KMS-11 (cell line): Measurements from ENCODE around the gene KRTAP12-4.
"Not testable (repeated sequence)": the region's sequence is repeated elsewhere in the genome, so short reads cannot be mapped to it uniquely, and the experiment has no call there.

ENCODE experiments used
- H2AFZ ChIP-seq: fragments of 200-600 bp; sonication (generic); 2 replicates; pipeline ENCODE4 v1.6.1; 2016; ENCODE audit warnings: antibody characterized with exemption, mixed run types, low read depth
- H3K27ac ChIP-seq: fragments of 200-600 bp; sonication (generic); 2 replicates; pipeline ENCODE4 v1.6.1; 2016; ENCODE audit warnings: mild to moderate bottlenecking, mixed run types
- H3K27me3 ChIP-seq: fragments of 200-600 bp; sonication (generic); 2 replicates; pipeline ENCODE4 v1.6.1; 2017; ENCODE audit warnings: mild to moderate bottlenecking, low read depth, mixed run types, moderate library complexity; ENCODE audit not compliant: insufficient read depth
- H3K36me3 ChIP-seq: fragments of 200-600 bp; sonication (generic); 2 replicates; pipeline ENCODE4 v1.6.1; 2017; ENCODE audit warnings: mild to moderate bottlenecking, mixed run types; ENCODE audit not compliant: insufficient read depth
- H3K4me1 ChIP-seq: fragments of 200-600 bp; sonication (generic); 2 replicates; pipeline ENCODE4 v1.6.1; 2016; ENCODE audit warnings: mild to moderate bottlenecking, low read depth, mixed run types; ENCODE audit not compliant: poor library complexity, severe bottlenecking
- H3K4me2 ChIP-seq: fragments of 200-600 bp; sonication (generic); 2 replicates; pipeline ENCODE4 v1.7.0; 2016; ENCODE audit warnings: mild to moderate bottlenecking, mixed run types
- H3K4me3 ChIP-seq: fragments of 200-600 bp; sonication (generic); IDR thresholded peaks from 2 replicates; pipeline ENCODE4 v1.6.1; 2017; ENCODE audit warnings: low read depth, low read length, mixed read lengths; ENCODE audit not compliant: insufficient read depth
- H3K79me2 ChIP-seq: fragments of 200-600 bp; sonication (generic); 2 replicates; pipeline ENCODE4 v1.6.1; 2016; ENCODE audit warnings: low read depth, mixed run types; ENCODE audit not compliant: insufficient read depth
- H3K9ac ChIP-seq: fragments of 200-600 bp; sonication (generic); 2 replicates; pipeline ENCODE4 v1.6.1; 2016; ENCODE audit warnings: mild to moderate bottlenecking, mixed run types
- H4K20me1 ChIP-seq: fragments of 200-600 bp; sonication (generic); 2 replicates; pipeline ENCODE4 v1.6.1; 2016; ENCODE audit warnings: mild to moderate bottlenecking, mixed run types; ENCODE audit not compliant: insufficient read depth
- TF ChIP-seq, protein P1 (sequence below): fragments of 200-600 bp; sonication (generic); conservative IDR thresholded peaks from 2 replicates; pipeline ENCODE4 v1.6.1; 2017; ENCODE audit warnings: low read depth, mild to moderate bottlenecking, antibody characterized with exemption, low read length, moderate library complexity, mixed read lengths

KRTAP12-4 gene

DNA sequence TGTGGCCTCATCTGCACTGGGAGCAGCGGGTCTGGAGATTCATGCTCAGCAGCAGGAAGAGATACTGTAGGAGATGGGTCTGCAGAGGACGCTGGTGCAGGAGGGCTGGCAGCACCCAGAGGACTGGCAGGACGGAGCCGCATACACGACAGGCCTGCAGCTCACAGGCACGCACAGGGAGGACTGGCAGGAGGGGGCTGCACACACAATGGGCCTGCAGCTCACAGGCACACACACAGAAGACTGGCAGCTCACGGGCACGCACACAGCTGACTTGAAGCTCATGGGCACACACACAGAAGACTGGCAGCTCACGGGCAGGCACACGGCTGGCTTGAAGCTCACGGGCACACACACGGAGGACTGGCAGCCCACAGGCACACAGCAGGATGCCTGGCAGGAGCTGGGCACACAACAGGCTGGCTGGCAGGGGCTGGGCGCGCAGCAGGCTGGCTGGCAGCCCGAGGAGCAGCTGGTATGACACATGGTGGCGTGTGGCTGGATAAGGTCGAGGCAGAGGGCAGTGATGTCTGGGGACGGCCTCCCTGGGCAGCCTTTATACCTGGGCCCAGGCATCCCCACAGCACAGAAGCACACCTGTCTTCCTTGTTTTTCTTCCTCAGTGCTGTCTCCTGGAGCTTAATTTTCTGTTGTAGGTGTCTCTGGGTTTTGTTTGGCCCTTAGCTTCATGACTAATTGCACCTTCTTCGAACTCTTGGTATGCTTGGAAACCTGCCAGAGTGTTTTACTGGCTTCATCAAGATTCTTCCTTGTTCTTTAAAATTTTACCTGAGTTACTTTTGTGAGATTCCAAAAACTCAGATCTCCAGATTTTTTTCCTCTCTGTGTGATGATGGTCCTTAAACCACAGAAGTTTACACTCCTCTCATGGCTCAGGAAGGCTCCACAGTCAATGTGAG, 12.2 kb upstream of the KRTAP12-4 start, which contains the start of gene KRTAP12-2:
Gene KRTAP12-2 (minus strand): TSS at position 527 of the 920 bp plus-strand sequence. CDS start 41 bp downstream, at position 486.
- H3K9ac ChIP-seq, result no peak within 1 kb of the TSS
- TF ChIP-seq, protein P1, sequence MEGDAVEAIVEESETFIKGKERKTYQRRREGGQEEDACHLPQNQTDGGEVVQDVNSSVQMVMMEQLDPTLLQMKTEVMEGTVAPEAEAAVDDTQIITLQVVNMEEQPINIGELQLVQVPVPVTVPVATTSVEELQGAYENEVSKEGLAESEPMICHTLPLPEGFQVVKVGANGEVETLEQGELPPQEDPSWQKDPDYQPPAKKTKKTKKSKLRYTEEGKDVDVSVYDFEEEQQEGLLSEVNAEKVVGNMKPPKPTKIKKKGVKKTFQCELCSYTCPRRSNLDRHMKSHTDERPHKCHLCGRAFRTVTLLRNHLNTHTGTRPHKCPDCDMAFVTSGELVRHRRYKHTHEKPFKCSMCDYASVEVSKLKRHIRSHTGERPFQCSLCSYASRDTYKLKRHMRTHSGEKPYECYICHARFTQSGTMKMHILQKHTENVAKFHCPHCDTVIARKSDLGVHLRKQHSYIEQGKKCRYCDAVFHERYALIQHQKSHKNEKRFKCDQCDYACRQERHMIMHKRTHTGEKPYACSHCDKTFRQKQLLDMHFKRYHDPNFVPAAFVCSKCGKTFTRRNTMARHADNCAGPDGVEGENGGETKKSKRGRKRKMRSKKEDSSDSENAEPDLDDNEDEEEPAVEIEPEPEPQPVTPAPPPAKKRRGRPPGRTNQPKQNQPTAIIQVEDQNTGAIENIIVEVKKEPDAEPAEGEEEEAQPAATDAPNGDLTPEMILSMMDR, result no peak
- H2AFZ ChIP-seq, result no peak within 1 kb of the TSS
- H4K20me1 ChIP-seq, result no peaks in the 10 kb centered on the region
- no peaks in the 10 kb centered on the region for H3K79me2 ChIP-seq
- H3K4me1 ChIP-seq, result no peaks in the 10 kb centered on the region
- no peak within 1 kb of the TSS for H3K27ac ChIP-seq
- H3K27me3 ChIP-seq, result peaks cover 36% of the 10 kb centered on the region; the same call in 1 of the 2 replicates
- no peak within 1 kb of the TSS for H3K4me2 ChIP-seq
- no peaks in the 10 kb centered on the region for H3K36me3 ChIP-seq
- H3K4me3 ChIP-seq, result no peak within 1 kb of the TSS

DNA sequence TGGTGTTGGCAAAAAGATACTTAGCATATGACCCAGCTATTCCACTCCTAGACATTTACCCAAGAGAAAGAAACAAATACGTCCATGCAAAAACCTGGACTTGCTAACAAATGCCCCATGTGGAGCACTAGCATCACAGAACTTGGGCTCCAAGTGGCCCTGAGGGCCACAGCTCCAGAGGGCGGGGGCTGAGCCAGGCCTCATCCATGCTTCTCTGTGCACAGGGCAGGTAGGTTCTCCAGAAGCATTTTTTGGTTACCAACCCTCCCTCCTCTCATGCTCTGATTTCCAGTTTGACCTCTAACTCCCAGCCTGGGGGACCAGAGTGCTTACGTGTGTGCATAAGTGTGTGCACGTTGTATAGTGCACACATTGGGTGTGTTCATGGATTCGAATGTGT, 10.2 kb upstream of the KRTAP12-4 start:
- Histone ChIP-seq H2AFZ (no peak overlapping the region), H3K4me1 (no peaks in the 10 kb centered on the region), H3K27ac (no peak overlapping the region), H3K4me2 (no peak overlapping the region), H3K36me3 (no peaks in the 10 kb centered on the region), H3K9ac (no peak overlapping the region), H3K4me3 (no peak overlapping the region), H3K27me3 (peaks cover 39% of the 10 kb centered on the region; the same call in 1 of the 2 replicates), H3K79me2 (no peaks in the 10 kb centered on the region), H4K20me1 (no peaks in the 10 kb centered on the region)
- TF ChIP-seq, protein P1, result no peak

DNA sequence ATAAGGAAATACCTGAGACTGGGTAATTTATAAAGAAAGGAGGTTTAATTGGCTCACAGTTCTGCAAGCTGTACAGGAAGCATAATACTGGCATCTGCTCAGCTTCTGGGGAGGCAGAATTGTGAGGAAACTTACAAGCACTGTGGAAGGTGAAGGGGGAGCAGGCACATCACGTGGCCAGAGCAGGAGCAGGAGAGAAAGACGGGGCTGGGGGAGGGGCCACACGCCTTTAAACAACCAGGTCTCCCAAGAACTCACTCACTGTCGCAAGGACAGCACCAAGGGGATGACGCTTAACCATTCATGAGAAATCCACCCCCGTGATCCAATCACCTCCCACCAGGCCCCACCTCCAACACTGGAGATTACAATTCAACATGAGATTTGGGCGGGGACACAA, 7.1 kb upstream of the KRTAP12-4 start:
- H3K36me3 ChIP-seq, H3K4me2 ChIP-seq, H2AFZ ChIP-seq, H3K4me3 ChIP-seq, H3K79me2 ChIP-seq, H4K20me1 ChIP-seq, H3K9ac ChIP-seq, H3K4me1 ChIP-seq, H3K27ac ChIP-seq: not testable (repeated sequence)
- H3K27me3 ChIP-seq, result peaks cover 27% of the 10 kb centered on the region; the same call in 1 of the 2 replicates

DNA sequence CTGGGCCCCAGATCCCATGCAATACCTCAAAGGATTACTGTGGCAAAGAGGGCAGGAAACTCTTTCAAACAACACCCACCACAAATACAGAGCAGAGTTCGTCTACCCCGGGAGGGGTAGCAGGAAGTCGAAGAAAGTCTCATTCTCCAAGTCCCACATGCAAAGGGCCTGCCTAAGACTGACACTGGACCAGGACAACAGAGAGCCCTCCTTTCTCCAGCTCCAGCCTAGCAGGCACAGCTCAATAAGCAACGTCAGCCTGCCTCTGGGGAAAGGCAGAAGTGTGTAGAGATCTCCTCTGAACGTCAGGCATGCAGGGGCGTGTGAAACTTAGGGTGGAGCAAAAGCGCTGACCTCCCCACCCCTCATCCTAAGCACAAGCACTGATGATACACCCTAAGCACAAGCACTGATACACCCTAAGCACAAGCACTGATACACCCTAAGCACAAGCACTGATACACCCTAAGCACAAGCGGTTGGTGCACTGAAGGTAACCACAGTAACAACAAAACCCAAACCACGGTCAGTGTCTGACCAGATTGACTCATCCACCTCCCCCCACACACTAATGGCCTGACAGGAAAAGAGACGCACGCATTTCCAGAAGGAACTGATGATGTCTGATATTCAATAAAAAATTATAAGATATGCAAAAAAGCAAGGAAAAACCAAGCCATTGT, 4.6 kb upstream of the KRTAP12-4 start:
- no peak overlapping the region for H2AFZ ChIP-seq
- no peaks in the 10 kb centered on the region for H3K79me2 ChIP-seq
- H3K9ac ChIP-seq, result no peak overlapping the region
- peaks cover 30% of the 10 kb centered on the region for H3K27me3 ChIP-seq
- H3K4me1 ChIP-seq, result no peaks in the 10 kb centered on the region
- H3K27ac ChIP-seq, result no peak overlapping the region
- no peak overlapping the region for H3K4me2 ChIP-seq
- no peak overlapping the region for H3K4me3 ChIP-seq
- TF ChIP-seq, protein P1, result no peak
- no peaks in the 10 kb centered on the region for H4K20me1 ChIP-seq
- no peaks in the 10 kb centered on the region for H3K36me3 ChIP-seq
